ENCODE results near the gene FAM222B. TPM values are rescaled to one million over a fixed set of nuclear protein-coding genes. Genes with fewer than 3 reads are reported as not detected.
A peak's percentile ranks its signal among the peaks of the same experiment; 100 is the strongest.

FAM222B gene
- total and polyA plus RNA-seq, 2 of the 4 experiments (the other 2 are of a cell fraction), result 2.5 to 10.8 TPM

DNA sequence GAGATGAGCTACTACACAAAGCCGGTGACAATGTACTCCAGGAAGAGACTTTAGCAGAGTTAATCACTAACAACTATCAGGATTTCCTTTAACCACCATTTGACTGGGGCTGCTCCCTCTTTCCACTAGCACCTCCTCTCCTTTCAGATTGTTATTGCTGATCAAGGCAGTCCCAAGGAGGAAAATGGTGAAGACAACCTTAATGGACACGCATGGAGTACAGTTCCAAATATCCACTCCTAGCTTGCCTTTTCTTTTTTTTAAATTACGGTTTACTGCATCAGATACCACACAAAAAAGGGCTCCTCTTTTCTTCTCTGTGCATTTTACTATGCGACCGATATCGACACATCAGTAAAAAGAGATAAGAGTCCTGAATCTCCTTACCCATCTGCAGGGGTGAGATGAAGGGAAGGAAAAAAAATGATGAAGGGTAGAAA lies 30.9 kb downstream of the FAM222B start:
- Histone ChIP-seq H3K4ac (ENCODE audit: low read depth, low read length) (peak overlapping the region; percentile 84), H4K8ac (ENCODE audit: low read depth in 2 of 2, low read length in 2 of 2) (peak overlapping the region; percentile 48 to 70; a peak in 2 of 4 replicates), H3K9me3 (ENCODE audit: control insufficient read depth, insufficient read depth, low read length) (no peaks in the 10 kb centered on the region), H3K9ac (ENCODE audit: low read depth, low read length) (peak overlapping the region; percentile 64), H3K18ac (ENCODE audit: low read depth, low read length) (peak overlapping the region; percentile 40; the same call in 1 of the 2 replicates), H4K5ac (ENCODE audit: low read depth, low read length) (peak overlapping the region; percentile 47; the same call in 1 of the 2 replicates), H3K23ac (ENCODE audit: low read depth, low read length) (peak overlapping the region; percentile 87), H4K20me1 (ENCODE audit: insufficient read depth, low read length) (peaks cover 29% of the 10 kb centered on the region), H3K4me1 (ENCODE audit: control insufficient read depth, insufficient read depth, low read length) (peaks cover 10% of the 10 kb centered on the region; the same call in 1 of the 2 replicates), H3K27me3 (ENCODE audit: control insufficient read depth, insufficient read depth, low read length) (no peaks in the 10 kb centered on the region), H3K79me1 (ENCODE audit: low read depth in 1 of 2, low read length in 2 of 2) (peaks cover 12 to 66% of the 10 kb centered on the region in 2 experiments), H2AK5ac (ENCODE audit: low read depth, low read length) (peak overlapping the region; percentile 12), H3K56ac (ENCODE audit: extremely low read depth, insufficient read depth, low read length) (peak overlapping the region; percentile 36; the same call in 1 of the 2 replicates), H3K9me1 (ENCODE audit: insufficient read depth, low read length) (0 out of 2 replicates have a peak, but pooled peaks cover 4% of the 10 kb centered on the region), H2BK120ac (ENCODE audit: low read depth, low read length) (peak overlapping the region; percentile 35; the same call in 1 of the 2 replicates), H3K4me2 (ENCODE audit: low read depth, low read length) (peak overlapping the region; percentile 93), H2AFZ (replicated peaks; ENCODE audit: low read length, poor library complexity) (no peak overlapping the region), H2BK15ac (ENCODE audit: low read depth, low read length) (peak overlapping the region; percentile 40; the same call in 1 of the 3 replicates), H2BK20ac (ENCODE audit: low read depth, low read length) (no peak overlapping the region), H2BK5ac (ENCODE audit: low read depth, low read length, poor library complexity, severe bottlenecking) (peak overlapping the region; percentile 80), H3K4me3 (ENCODE audit: insufficient read depth, low read depth, low read length) (peak overlapping the region; percentile 82), H3K27ac (ENCODE audit: insufficient read depth, low read length) (peak overlapping the region; percentile 78), H4K91ac (ENCODE audit: insufficient read depth, low read depth, low read length) (peak overlapping the region; percentile 41), H3K36me3 (ENCODE audit: control insufficient read depth, insufficient read depth, low read length) (no peaks in the 10 kb centered on the region), H3K14ac (replicated peaks; ENCODE audit: low read depth, low read length) (peak overlapping the region; percentile 46), H2AK9ac (replicated peaks; ENCODE audit: low read depth, low read length, poor library complexity) (peak overlapping the region; percentile 6)
- POLR2A ChIA-PET (ENCODE audit: unreplicated experiment), result no interaction called here
- CTCF ChIA-PET, result no interaction called here
- peak; percentile 21 for DNase-seq
- TF ChIP-seq RCOR1 (IDR thresholded peaks at IDR 0.05; ENCODE audit: insufficient replicate concordance, low read length) (no peak), RAD21 (IDR thresholded peaks at IDR 0.05; ENCODE audit: low read length) (peak; percentile 10; the same call in 1 of the 2 replicates), FOS (IDR thresholded peaks at IDR 0.05; ENCODE audit: low read depth, low read length) (no peak)
- BruUV-seq (replicated peaks), result no TSS peak
- WGBS, 2 experiments (ENCODE audit: extremely low coverage in 2 of 2, insufficient read length in 1 of 2), result 14% methylated on average over 1 of the region's 6 CpGs; no CpG with 5 or more reads in 1 of the 2 experiments
- in situ Hi-C loops (cut with MboI; ENCODE audit: low sequenced_read_pairs), result no loop called here
- ATAC-seq (ENCODE audit: low read depth), result no peak
- dilution Hi-C loops (cut with HindIII; ENCODE audit: low sequenced_read_pairs, unreplicated experiment), result no loop called here
- intact Hi-C loops (cut with micrococcal nuclease), result loop anchor here (10.0 kb wide), 1 partner anchor 47 kb away; no protein-coding TSS in a partner anchor

All from IMR-90 (cell line).